GM12878 (cell line): Measurements from ENCODE around the gene IL20RB. TPM values are rescaled to one million over a fixed set of nuclear protein-coding genes. Genes with fewer than 3 reads are reported as not detected.

Source experiments
- ATAC-seq: fragments of 200-7000 bp; cut with Tn5 transposase; 3 replicates; pipeline ENCODE4 v1.9.1; 2020; ENCODE audit warnings: mild to moderate bottlenecking, moderate library complexity
- BruUV-seq: library from RNA; stranded (reverse); fragments of 400-500 nt; replicated peaks from 2 replicates; lab custom pipeline; 2021; lab: Mats Ljungman, UMichigan
- CTCF ChIA-PET: fragments of 300-600 bp; sonication (Branson Sonifier 250); formaldehyde crosslinking; extraction: SDS; loops from one replicate; lab custom pipeline; 2021; ENCODE audit warnings: inconsistent platforms; lab: Yijun Ruan, JAX
- POLR2A ChIA-PET: fragments of 350-600 bp; formaldehyde crosslinking; extraction: SDS; loops from one replicate; lab custom pipeline; 2021; ENCODE audit warnings: inconsistent platforms; lab: Charles Lee
- RAD21 ChIA-PET: fragments of 300-600 bp; sonication (Branson Sonifier 250); formaldehyde crosslinking; loops from one replicate; lab custom pipeline; 2023; ENCODE audit warnings: antibody characterized with exemption; ENCODE audit not compliant: unreplicated experiment; lab: Charles Lee
- SMC1A ChIA-PET: fragments of 300-600 bp; sonication (Branson Sonifier 250); formaldehyde crosslinking; loops from one replicate; lab custom pipeline; 2023; ENCODE audit not compliant: unreplicated experiment, uncharacterized antibody; lab: Charles Lee
- DNase-seq: peaks from one replicate; pipeline ENCODE4 v3.0.0-alpha.2; 2011; ENCODE audit warnings: low read depth, low spot score
- FAIRE-seq: peaks from 3 replicates; lab custom pipeline; 2011; peaks lifted over from hg19 to GRCh38; lab: Jason Lieb, UNC
- H2AFZ ChIP-seq: 2 replicates; pipeline ENCODE4 v1.6.0; 2011; ENCODE audit warnings: low read depth, low read length, control low read depth; ENCODE audit not compliant: control insufficient read depth
- H3K27ac ChIP-seq: 2 replicates; pipeline ENCODE4 v1.5.1; 2011; ENCODE audit warnings: control low read depth; ENCODE audit not compliant: control insufficient read depth, insufficient read depth
- H3K27me3 ChIP-seq, 2 experiments: replicated peaks in 1 of 2; 2 replicates each; pipeline versions ENCODE4 v1.6.0 to v1.6.1; 2011; ENCODE audit warnings: low read length in 1 of 2; ENCODE audit not compliant: control insufficient read depth in 2 of 2, insufficient read depth in 2 of 2
- H3K36me3 ChIP-seq, 2 experiments: 2 replicates each; pipeline ENCODE4 v1.5.1; 2011; ENCODE audit warnings: low read length in 1 of 2; ENCODE audit not compliant: control insufficient read depth in 2 of 2, insufficient read depth in 2 of 2
- H3K4me1 ChIP-seq: 2 replicates; pipeline ENCODE4 v1.6.1; 2011; ENCODE audit warnings: mild to moderate bottlenecking, low read length, moderate library complexity, mixed read lengths; ENCODE audit not compliant: control insufficient read depth, insufficient read depth
- H3K4me2 ChIP-seq: 2 replicates; pipeline ENCODE4 v1.6.0; 2011; ENCODE audit warnings: control low read depth; ENCODE audit not compliant: control insufficient read depth, insufficient read depth
- H3K4me3 ChIP-seq: fragments of 200-600 bp; sonication (generic); 2 replicates; pipeline ENCODE4 v1.5.1; 2016
- H3K79me2 ChIP-seq: 2 replicates; pipeline ENCODE4 v1.6.0; 2011; ENCODE audit warnings: low read length; ENCODE audit not compliant: control insufficient read depth, insufficient read depth
- H3K9ac ChIP-seq: 2 replicates; pipeline ENCODE4 v1.8.0; 2011; ENCODE audit warnings: low read length, control low read depth, mixed read lengths; ENCODE audit not compliant: control insufficient read depth, insufficient read depth
- H3K9me3 ChIP-seq: replicated peaks from 3 replicates; pipeline ENCODE4 v1.5.1; 2011; ENCODE audit warnings: mild to moderate bottlenecking, low read length; ENCODE audit not compliant: control insufficient read depth, insufficient read depth
- H4K20me1 ChIP-seq: 2 replicates; pipeline ENCODE4 v1.6.0; 2011; ENCODE audit not compliant: control insufficient read depth, insufficient read depth
- CREM ChIP-seq: IDR thresholded peaks from 2 replicates; pipeline ENCODE4 v1.6.1; 2014; ENCODE audit warnings: antibody characterized with exemption, low read depth
- CTCF ChIP-seq, 3 experiments: IDR thresholded peaks in 2 of 3; conservative IDR thresholded peaks in 1 of 3; 2 replicates each; pipeline ENCODE4 v1.5.1; 2011; ENCODE audit warnings: low read depth in 3 of 3, low read length in 3 of 3, mild to moderate bottlenecking in 3 of 3, control low read depth in 2 of 3, moderate library complexity in 2 of 3, inconsistent platforms in 1 of 3, mixed read lengths in 1 of 3; ENCODE audit not compliant: control insufficient read depth in 2 of 3, insufficient read depth in 1 of 3; ENCODE audit errors: extremely low read depth in 1 of 3
- GABPA ChIP-seq: IDR thresholded peaks from 2 replicates; pipeline ENCODE4 v1.6.1; 2014; ENCODE audit warnings: antibody characterized with exemption, low read depth, mild to moderate bottlenecking, inconsistent platforms
- KAT2A ChIP-seq: conservative IDR thresholded peaks from 2 replicates; pipeline ENCODE4 v1.6.1; 2011; ENCODE audit warnings: low read depth, low read length; ENCODE audit not compliant: control insufficient read depth
- PBX3 ChIP-seq: IDR thresholded peaks from 2 replicates; pipeline ENCODE4 v1.6.1; 2011; ENCODE audit warnings: mild to moderate bottlenecking, low read depth, low read length, moderate library complexity; ENCODE audit not compliant: insufficient replicate concordance
- PRDM15 ChIP-seq: fragments of 450-650 bp; formaldehyde crosslinking; IDR thresholded peaks from 2 replicates; pipeline ENCODE4 v1.4.0; 2020; ENCODE audit warnings: mild to moderate bottlenecking, moderate library complexity
- RB1 ChIP-seq: fragments of 450-650 bp; formaldehyde crosslinking; IDR thresholded peaks from 2 replicates; pipeline ENCODE4 v1.6.1; 2017; ENCODE audit warnings: mild to moderate bottlenecking, borderline replicate concordance
- TARDBP ChIP-seq: IDR thresholded peaks from 2 replicates; pipeline ENCODE4 v1.6.1; 2016; ENCODE audit warnings: borderline replicate concordance
- WRNIP1 ChIP-seq: IDR thresholded peaks from 2 replicates; pipeline ENCODE4 v1.6.1; 2011; ENCODE audit warnings: low read depth, low read length, improper control_type of control experiment, borderline replicate concordance
- ZBTB4 ChIP-seq: fragments of 450-650 bp; formaldehyde crosslinking; IDR thresholded peaks from 2 replicates; pipeline ENCODE4 v1.4.0; 2022; ENCODE audit warnings: mild to moderate bottlenecking, moderate library complexity
- ZNF24 ChIP-seq: fragments of 450-650 bp; IDR thresholded peaks from 2 replicates; pipeline ENCODE4 v1.6.1; 2017; ENCODE audit warnings: antibody characterized with exemption, mild to moderate bottlenecking
- in situ Hi-C: fragments of 300-500 bp; cut with MboI; formaldehyde crosslinking; loops from 9 replicates; pipeline ENCODE4 v1.14.3; 2018; ENCODE audit warnings: mixed read lengths
- intact Hi-C: fragments of 100-400 bp; cut with micrococcal nuclease; formaldehyde crosslinking; loops from one replicate; pipeline ENCODE4 v1.14.2; 2022; ENCODE audit not compliant: unreplicated experiment
- polyA plus RNA-seq, 11 experiments: library from polyadenylated mRNA; depleted of rRNA in 4 of 11; unstranded in 6 of 11; stranded (reverse) in 5 of 11; fragments of >200 nt; fragmentation: Nextera tagmentation in 4 of 11; fragmentation: Illumina TruSeq in 1 of 11; extraction: Ambion mirVana in 4 of 11; extraction: Trizol in 1 of 11; gene quantifications; 1 replicate in 1 of 11; 2 replicates in 10 of 11; pipeline versions ENCODE4 v1.2.1 to v1.2.3, GENCODE V29; 2011 to 2016; ENCODE audit warnings: inconsistent platforms in 2 of 11, missing spikeins in 2 of 11, low read depth in 1 of 11
- total RNA-seq, 4 experiments: library from RNA; depleted of rRNA in 3 of 4; stranded (reverse); fragments of >200 nt in 3 of 4; fragmentation: Illumina TruSeq in 1 of 4; extraction: Trizol in 1 of 4; gene quantifications; 2 replicates each; pipeline versions ENCODE4 v1.2.1 to v1.2.3, GENCODE V29; 2013 to 2021

Gene IL20RB
- total and polyA plus RNA-seq, 10 of the 15 experiments (the other 5 are each of a cell fraction or from before 2014, with no cell fraction given): 0.21 to 1.1 (median 0.54) TPM

- no peak for TF ChIP-seq CTCF (IDR thresholded peaks at IDR 0.05 in 2 of 3, conservative IDR thresholded peaks at IDR 0.05 in 1 of 3; ENCODE audit: control insufficient read depth in 2 of 3, extremely low read depth in 1 of 3, insufficient read depth in 1 of 3, low read depth in 3 of 3, low read length in 3 of 3)
- no peak for TF ChIP-seq RB1
Observed at GRCh38 chr3:136974670-136975069, 16.9 kb downstream of the IL20RB start (continued).

DNA sequence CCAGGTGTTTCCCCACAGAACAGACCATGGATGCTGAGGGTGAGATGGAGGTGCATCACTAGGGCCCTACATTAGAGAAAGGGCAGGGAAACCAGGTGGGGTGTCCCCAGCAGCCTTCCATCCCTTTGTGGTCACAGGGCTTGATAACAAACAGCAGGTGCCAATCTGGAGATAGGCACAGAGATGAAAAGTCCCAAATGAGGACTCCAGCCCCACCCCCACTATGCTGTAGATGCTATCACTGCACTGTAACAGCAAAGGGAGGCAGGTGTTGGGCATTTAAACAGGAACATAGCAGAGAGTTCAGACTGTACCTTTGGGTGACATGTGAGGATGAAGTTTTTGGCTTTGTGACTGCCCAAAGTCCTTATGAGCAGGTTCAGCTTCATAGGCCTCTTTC lies 21.4 kb downstream of the IL20RB start:
- Histone ChIP-seq H4K20me1 (no peaks in the 10 kb centered on the region), H3K79me2 (no peaks in the 10 kb centered on the region), H2AFZ (no peak overlapping the region), H3K4me3 (no peak overlapping the region), H3K9me3 (peaks cover 3% of the 10 kb centered on the region; the same call in 2 of the 3 replicates), H3K4me2 (no peak overlapping the region), H3K27ac (no peak overlapping the region), H3K27me3 (no peaks in the 10 kb centered on the region), H3K4me1 (no peaks in the 10 kb centered on the region), H3K36me3 (no peaks in the 10 kb centered on the region), H3K9ac (no peak overlapping the region)
- POLR2A ChIA-PET: interaction anchor here (0.5 kb wide), 1 partner anchor 210 kb away, joined by 3 read pairs; no protein-coding TSS in a partner anchor
- ATAC-seq (no peak), DNase-seq (no peak), FAIRE-seq (no peak)
- intact Hi-C loops: no loop called here
- RAD21 ChIA-PET: no interaction called here
- CTCF ChIA-PET: no interaction called here
- in situ Hi-C loops: no loop called here
- no TSS peak for BruUV-seq
- SMC1A ChIA-PET: interaction anchor here (0.6 kb wide), 1 partner anchor 452 kb away, joined by 3 read pairs; no protein-coding TSS in a partner anchor
- TF ChIP-seq TARDBP: no peak
- no peak for TF ChIP-seq GABPA
- no peak for TF ChIP-seq WRNIP1
- TF ChIP-seq CREM: no peak
- no peak for TF ChIP-seq ZNF24
- no peak for TF ChIP-seq KAT2A
- TF ChIP-seq ZBTB4: no peak
- TF ChIP-seq PRDM15 (CRISPR knock-in tag): no peak
- no peak for TF ChIP-seq PBX3
